B cell (primary cell): ENCODE results near the gene DHRS7. TPM values are rescaled to one million over a fixed set of nuclear protein-coding genes. Genes with fewer than 3 reads are reported as not detected.

Experiments
- ATAC-seq: fragments of 200-7000 bp; cut with Tn5 transposase; one replicate; pipeline ENCODE4 v1.10.0; 2021; ENCODE audit warnings: low read depth, mild to moderate bottlenecking, moderate number of reproducible peaks, moderate library complexity
- CTCF ChIA-PET: fragments of 350-600 bp; sonication (Branson Sonifier 250); formaldehyde crosslinking; loops from one replicate; lab custom pipeline; 2021; ENCODE audit warnings: antibody characterized with exemption, inconsistent platforms; lab: Charles Lee
- POLR2A ChIA-PET: fragments of 350-600 bp; sonication (Branson Sonifier 250); formaldehyde crosslinking; loops from one replicate; lab custom pipeline; 2021; ENCODE audit warnings: antibody characterized with exemption; lab: Charles Lee
- DNase-seq: peaks from one replicate; pipeline ENCODE4 v3.0.0; 2013
- H2AFZ ChIP-seq: 2 replicates; pipeline ENCODE4 v1.6.1; 2012; ENCODE audit warnings: mild to moderate bottlenecking, low read depth, low read length; ENCODE audit not compliant: insufficient read depth, poor library complexity, severe bottlenecking
- H3K27ac ChIP-seq, 2 donors: 1 replicate in 1 of 2; 2 replicates in 1 of 2; pipeline ENCODE4 v1.5.1; 2012 to 2013; ENCODE audit warnings: low read length in 2 of 2, mild to moderate bottlenecking in 2 of 2, moderate library complexity in 1 of 2
- H3K27me3 ChIP-seq, 4 experiments: fragments of 200-600 bp in 1 of 4; sonication (generic) in 1 of 4; replicated peaks in 1 of 4; 1 replicate in 2 of 4; 2 replicates in 2 of 4; pipeline versions ENCODE4 v1.6.1 to v1.7.0; 2013 to 2016; ENCODE audit warnings: low read length in 3 of 4, mild to moderate bottlenecking in 2 of 4, mixed read lengths in 1 of 4, moderate library complexity in 1 of 4; ENCODE audit not compliant: insufficient read depth in 4 of 4, control insufficient read depth in 3 of 4; ENCODE audit errors: control extremely low read depth in 1 of 4
- H3K36me3 ChIP-seq, 2 experiments: replicated peaks in 1 of 2; 1 replicate in 1 of 2; 2 replicates in 1 of 2; pipeline versions ENCODE4 v1.6.1 to v1.7.1; 2013; ENCODE audit warnings: low read length in 1 of 2; ENCODE audit not compliant: insufficient read depth in 2 of 2, control insufficient read depth in 1 of 2; ENCODE audit errors: control extremely low read depth in 1 of 2, extremely low read depth in 1 of 2
- H3K4me1 ChIP-seq, 2 donors: fragments of 200-600 bp in 1 of 2; sonication (generic) in 1 of 2; 1 replicate in 1 of 2; 2 replicates in 1 of 2; pipeline versions ENCODE4 v1.5.1 to v1.6.1; 2013 to 2017; ENCODE audit warnings: low read length in 2 of 2; ENCODE audit not compliant: control insufficient read depth in 2 of 2, insufficient read depth in 2 of 2
- H3K4me2 ChIP-seq: replicated peaks from 2 replicates; pipeline ENCODE3; 2012; ENCODE audit warnings: mild to moderate bottlenecking, low read depth, low read length; ENCODE audit not compliant: poor library complexity, severe bottlenecking
- H3K4me3 ChIP-seq, 5 experiments: fragments of 200-600 bp in 1 of 5; sonication (generic) in 1 of 5; 1 replicate in 3 of 5; 2 replicates in 2 of 5; pipeline versions ENCODE4 v1.5.1 to v1.7.0; 2011 to 2016; ENCODE audit warnings: low read length in 4 of 5, mild to moderate bottlenecking in 4 of 5, low read depth in 2 of 5, control low read depth in 1 of 5, moderate library complexity in 1 of 5; ENCODE audit not compliant: insufficient read depth in 1 of 5; ENCODE audit errors: control extremely low read depth in 1 of 5, extremely low read depth in 1 of 5
- H3K79me2 ChIP-seq: fragments of 200-600 bp; sonication (generic); one replicate; pipeline ENCODE4 v1.6.0; 2016; ENCODE audit warnings: low read length; ENCODE audit not compliant: control insufficient read depth, insufficient read depth
- H3K9ac ChIP-seq: fragments of 200-600 bp; sonication (generic); 2 replicates; pipeline ENCODE4 v1.6.1; 2017; ENCODE audit warnings: mild to moderate bottlenecking, low read length, moderate library complexity
- H3K9me3 ChIP-seq, 3 donors: one replicate each; pipeline versions ENCODE4 v1.6.1 to v1.7.1; 2013; ENCODE audit warnings: low read length in 2 of 3; ENCODE audit not compliant: control insufficient read depth in 2 of 3, insufficient read depth in 1 of 3; ENCODE audit errors: control extremely low read depth in 1 of 3
- H4K20me1 ChIP-seq: 2 replicates; pipeline ENCODE4 v1.6.0; 2012; ENCODE audit warnings: mild to moderate bottlenecking, low read length; ENCODE audit not compliant: insufficient read depth, control insufficient read depth, poor library complexity, severe bottlenecking
- H3K27ac Mint-ChIP-seq: one replicate; pipeline ENCODE4 v1.8.0; 2021; ENCODE audit warnings: mixed read lengths
- H3K27me3 Mint-ChIP-seq: one replicate; pipeline ENCODE4 v1.8.0; 2021; ENCODE audit warnings: mixed read lengths
- H3K4me1 Mint-ChIP-seq: one replicate; pipeline ENCODE4 v1.8.0; 2021; ENCODE audit warnings: mixed read lengths
- H3K4me3 Mint-ChIP-seq: one replicate; pipeline ENCODE4 v1.8.0; 2021; ENCODE audit warnings: mixed read lengths
- H3K9me3 Mint-ChIP-seq: one replicate; pipeline ENCODE4 v1.8.0; 2022; ENCODE audit warnings: mixed read lengths; ENCODE audit not compliant: insufficient read depth
- CTCF ChIP-seq: fragments of 200-600 bp; IDR thresholded peaks from one replicate; pipeline ENCODE4 v1.8.0; 2022; ENCODE audit warnings: antibody characterized with exemption, mild to moderate bottlenecking
- EZH2 ChIP-seq: IDR thresholded peaks from 2 replicates; pipeline ENCODE4 v1.6.1; 2012; ENCODE audit warnings: borderline replicate concordance, low read depth, mild to moderate bottlenecking, moderate library complexity, low read length; ENCODE audit not compliant: insufficient read depth, poor library complexity, severe bottlenecking
- WGBS: methylation state at CpG from one replicate; pipeline ENCODE4 v1.1.5; 2013; ENCODE audit warnings: missing lambda C conversion rate; ENCODE audit not compliant: insufficient coverage; 5-methylcytosine and 5-hydroxymethylcytosine counted together
- intact Hi-C: fragments of 100-400 bp; cut with micrococcal nuclease; formaldehyde crosslinking; loops from one replicate; pipeline ENCODE4 v1.10.0; 2022
- polyA plus RNA-seq: library from polyadenylated mRNA; depleted of rRNA; stranded (reverse); fragments of >200 nt; gene quantifications from 2 replicates; pipeline ENCODE4 v1.2.3, GENCODE V29; 2012
- total RNA-seq, 2 donors: library from RNA; stranded (reverse); fragments of 120-200 nt in 1 of 2; gene quantifications; 1 replicate in 1 of 2; 2 replicates in 1 of 2; pipeline versions ENCODE4 v1.2.3 to v1.2.4, GENCODE V29; 2013 to 2022

Gene DHRS7
- total and polyA plus RNA-seq, 2 donors (not counting 1 experiment from before 2014, with no cell fraction given) = 25.0 to 47.5 TPM

GRCh38 chr14:60179431-60179869 lies 14.3 kb upstream of the DHRS7 start:
- ChIA-PET POLR2A (no interaction called here), CTCF (interaction anchor here (1.2 to 9.6 kb wide), 3 partner anchors 10 to 214 kb away, joined by 4 to 254 read pairs (median 82); partner anchors contain the start of gene DHRS7)
- Histone ChIP-seq H3K36me3 (no peaks in the 10 kb centered on the region), H3K79me2 (no peaks in the 10 kb centered on the region), H3K9me3 (peaks cover 0 to 4% (median 4%) of the 10 kb centered on the region in 3 donors), H3K9ac (no peak overlapping the region), H4K20me1 (no peaks in the 10 kb centered on the region), H3K4me2 (no peak overlapping the region), H2AFZ (no peak overlapping the region), H3K4me3 (no peak overlapping the region), H3K4me1 (peaks cover 9 to 12% of the 10 kb centered on the region in 2 donors), H3K27ac (no peak overlapping the region), H3K27me3 (no peaks in the 10 kb centered on the region)
- TF ChIP-seq CTCF (no peak), EZH2 (no peak)
- ATAC-seq = no peak
- no CpG with 5 or more reads among the region's 3 CpGs for WGBS
- peaks cover 3% of the 10 kb centered on the region for H3K9me3 Mint-ChIP-seq
- H3K4me1 Mint-ChIP-seq = peaks cover 18% of the 10 kb centered on the region
- DNase-seq = no peak
- H3K4me3 Mint-ChIP-seq = no peak overlapping the region
- peaks cover 3% of the 10 kb centered on the region for H3K27me3 Mint-ChIP-seq
- intact Hi-C loops = no loop called here
- H3K27ac Mint-ChIP-seq = no peak overlapping the region

GRCh38 chr14:60178820-60179219 lies 13.6 kb upstream of the DHRS7 start:
- peaks cover 15% of the 10 kb centered on the region for H3K4me1 Mint-ChIP-seq
- POLR2A ChIA-PET = no interaction called here
- intact Hi-C loops = no loop called here

More at GRCh38 chr14:60178820-60179219, 13.6 kb upstream of the DHRS7 start:
- H3K79me2 ChIP-seq = no peaks in the 10 kb centered on the region
- CTCF ChIA-PET = no interaction called here
- Mint-ChIP-seq H3K27me3 (peaks cover 3% of the 10 kb centered on the region), H3K4me3 (no peak overlapping the region), H3K9me3 (peaks cover 3% of the 10 kb centered on the region), H3K27ac (no peak overlapping the region)
- peaks cover 8 to 9% of the 10 kb centered on the region in 2 donors for H3K4me1 ChIP-seq
- H3K9ac ChIP-seq = no peak overlapping the region
- H3K27me3 ChIP-seq = no peaks in the 10 kb centered on the region
- no peak overlapping the region for H3K4me2 ChIP-seq
- no peak for DNase-seq
- no peaks in the 10 kb centered on the region for H4K20me1 ChIP-seq
- no peak overlapping the region for H2AFZ ChIP-seq
- no peak overlapping the region for H3K4me3 ChIP-seq
- no peak for ATAC-seq
- H3K27ac ChIP-seq = no peak overlapping the region
- TF ChIP-seq EZH2 (no peak), CTCF (no peak)
- H3K9me3 ChIP-seq = peaks cover 0 to 4% (median 4%) of the 10 kb centered on the region in 3 donors
- no CpG with 5 or more reads among the region's 1 CpG for WGBS
- H3K36me3 ChIP-seq = no peaks in the 10 kb centered on the region
